H9 (cell line): ENCODE measurements around the gene DOCK1. TPM values are rescaled to one million over a fixed set of nuclear protein-coding genes. Genes with fewer than 3 reads are reported as not detected.

ENCODE experiments used
- DNase-seq: peaks from one replicate; pipeline ENCODE4 v3.0.0-alpha.2; 2017
- H2AFZ ChIP-seq: one replicate; pipeline ENCODE4 v1.6.1; 2013; ENCODE audit warnings: mild to moderate bottlenecking, low read length, control low read depth, moderate library complexity
- H2AK5ac ChIP-seq: 2 replicates; pipeline ENCODE4 v1.6.1; 2013; ENCODE audit warnings: low read length, control low read depth, mixed read lengths; ENCODE audit not compliant: insufficient read length
- H2BK120ac ChIP-seq: one replicate; pipeline ENCODE4 v1.6.1; 2013; ENCODE audit warnings: low read depth, mild to moderate bottlenecking, low read length, control low read depth, inconsistent platforms; ENCODE audit not compliant: poor library complexity, severe bottlenecking
- H2BK12ac ChIP-seq: 2 replicates; pipeline ENCODE4 v1.6.1; 2013; ENCODE audit warnings: low read length, control low read depth, mixed read lengths, low read depth; ENCODE audit not compliant: insufficient read length
- H2BK15ac ChIP-seq: 2 replicates; pipeline ENCODE4 v1.6.1; 2013; ENCODE audit warnings: low read depth, low read length, control low read depth
- H2BK20ac ChIP-seq: one replicate; pipeline ENCODE4 v1.6.1; 2013; ENCODE audit warnings: low read depth, mild to moderate bottlenecking, low read length, control low read depth, inconsistent platforms; ENCODE audit not compliant: poor library complexity, severe bottlenecking
- H2BK5ac ChIP-seq: 2 replicates; pipeline ENCODE4 v1.6.1; 2013; ENCODE audit warnings: low read length, control low read depth, mixed read lengths; ENCODE audit not compliant: insufficient read length
- H3K14ac ChIP-seq: 2 replicates; pipeline ENCODE4 v1.6.1; 2013; ENCODE audit warnings: low read length, control low read depth; ENCODE audit not compliant: insufficient read depth
- H3K18ac ChIP-seq: 2 replicates; pipeline ENCODE4 v1.6.1; 2013; ENCODE audit warnings: low read depth, mild to moderate bottlenecking, mixed read lengths, low read length, control low read depth; ENCODE audit not compliant: insufficient read length
- H3K23ac ChIP-seq: 2 replicates; pipeline ENCODE4 v1.6.1; 2013; ENCODE audit warnings: low read length, control low read depth, mixed read lengths, low read depth; ENCODE audit not compliant: insufficient read length
- H3K23me2 ChIP-seq: 2 replicates; pipeline ENCODE4 v1.6.1; 2013; ENCODE audit warnings: low read depth, mild to moderate bottlenecking, mixed read lengths, low read length, control low read depth; ENCODE audit not compliant: insufficient read length, poor library complexity, severe bottlenecking
- H3K27ac ChIP-seq: 2 replicates; pipeline ENCODE4 v1.5.1; 2013; ENCODE audit warnings: low read length, control low read depth, mixed read lengths, low read depth; ENCODE audit not compliant: insufficient read length
- H3K27me3 ChIP-seq: 2 replicates; pipeline ENCODE4 v1.6.1; 2013; ENCODE audit warnings: low read length, control low read depth, inconsistent platforms; ENCODE audit not compliant: insufficient read depth
- H3K4ac ChIP-seq: 2 replicates; pipeline ENCODE4 v1.6.1; 2013; ENCODE audit warnings: low read depth, mild to moderate bottlenecking, control low read depth, inconsistent platforms, low read length, moderate library complexity
- H3K4me1 ChIP-seq: 2 replicates; pipeline ENCODE4 v1.6.1; 2013; ENCODE audit warnings: low read length, control low read depth, inconsistent platforms; ENCODE audit not compliant: insufficient read depth
- H3K4me2 ChIP-seq: 2 replicates; pipeline ENCODE4 v1.6.1; 2013; ENCODE audit warnings: low read length, control low read depth, mixed read lengths; ENCODE audit not compliant: insufficient read length, insufficient read depth
- H3K56ac ChIP-seq: 2 replicates; pipeline ENCODE4 v1.6.1; 2013; ENCODE audit warnings: low read depth, mild to moderate bottlenecking, mixed read lengths, low read length, control low read depth; ENCODE audit not compliant: insufficient read length
- H3K79me1 ChIP-seq: 2 replicates; pipeline ENCODE4 v1.6.1; 2013; ENCODE audit warnings: low read depth, mild to moderate bottlenecking, moderate library complexity, low read length, control low read depth, inconsistent platforms; ENCODE audit not compliant: insufficient read depth, poor library complexity, severe bottlenecking
- H3K79me2 ChIP-seq: 2 replicates; pipeline ENCODE4 v1.6.1; 2013; ENCODE audit warnings: low read length, control low read depth, inconsistent platforms; ENCODE audit not compliant: insufficient read depth
- H3K9ac ChIP-seq: 2 replicates; pipeline ENCODE4 v1.6.1; 2013; ENCODE audit warnings: low read length, control low read depth, mixed read lengths; ENCODE audit not compliant: insufficient read length; ENCODE audit errors: extremely low read depth
- H3K9me3 ChIP-seq: one replicate; pipeline ENCODE4 v1.6.1; 2013; ENCODE audit warnings: low read depth, low read length, inconsistent platforms; ENCODE audit not compliant: control insufficient read depth
- H3T11ph ChIP-seq: one replicate; pipeline ENCODE4 v1.6.1; 2013; ENCODE audit warnings: mild to moderate bottlenecking, low read length, control low read depth, inconsistent platforms
- H4K20me1 ChIP-seq: one replicate; pipeline ENCODE4 v1.6.1; 2013; ENCODE audit not compliant: control insufficient read depth, insufficient read length, insufficient read depth
- H4K5ac ChIP-seq: 2 replicates; pipeline ENCODE4 v1.6.1; 2013; ENCODE audit warnings: low read depth, mild to moderate bottlenecking, mixed read lengths, low read length, control low read depth; ENCODE audit not compliant: insufficient read length
- H4K8ac ChIP-seq: replicated peaks from 2 replicates; pipeline ENCODE4 v1.6.1; 2013; ENCODE audit warnings: low read length, control low read depth, mixed read lengths, low read depth; ENCODE audit not compliant: insufficient read length
- H4K91ac ChIP-seq: 2 replicates; pipeline ENCODE4 v1.6.1; 2013; ENCODE audit warnings: low read depth, mild to moderate bottlenecking, moderate library complexity, mixed read lengths, low read length, control low read depth; ENCODE audit not compliant: insufficient read length
- H3K27ac Mint-ChIP-seq, 3 experiments: 2 replicates in 2 of 3; 3 replicates in 1 of 3; pipeline ENCODE4 v1.8.0; 2020 to 2021; ENCODE audit warnings: mixed read lengths in 3 of 3, mild to moderate bottlenecking in 1 of 3, moderate library complexity in 1 of 3
- H3K27me3 Mint-ChIP-seq: 2 replicates; pipeline ENCODE4 v1.8.0; 2021; ENCODE audit warnings: low read depth, mild to moderate bottlenecking, moderate library complexity, mixed read lengths
- H3K36me3 Mint-ChIP-seq, 3 experiments: 2 replicates in 2 of 3; 3 replicates in 1 of 3; pipeline ENCODE4 v1.8.0; 2020 to 2021; ENCODE audit warnings: low read depth in 3 of 3, mixed read lengths in 3 of 3; ENCODE audit not compliant: insufficient read depth in 1 of 3
- H3K4me1 Mint-ChIP-seq, 2 experiments: 2 replicates each; pipeline ENCODE4 v1.8.0; 2020; ENCODE audit warnings: mixed read lengths in 2 of 2
- H3K4me3 Mint-ChIP-seq, 2 experiments: 2 replicates in 1 of 2; 3 replicates in 1 of 2; pipeline ENCODE4 v1.8.0; 2020 to 2021; ENCODE audit warnings: mild to moderate bottlenecking in 2 of 2, mixed read lengths in 2 of 2, moderate library complexity in 1 of 2
- H3K9me3 Mint-ChIP-seq, 2 experiments: 2 replicates in 1 of 2; 3 replicates in 1 of 2; pipeline ENCODE4 v1.8.0; 2020; ENCODE audit warnings: mild to moderate bottlenecking in 2 of 2, mixed read lengths in 2 of 2, moderate library complexity in 1 of 2
- CTCF ChIP-seq: fragments of 200-600 bp; sonication (generic); conservative IDR thresholded peaks from 3 replicates; pipeline ENCODE4 v1.8.0; 2021; ENCODE audit warnings: antibody characterized with exemption, mild to moderate bottlenecking
- whole genome bisulfite sequencing: extraction: QIAGEN DNeasy Blood & Tissue Kit; methylation state at CpG from one replicate; pipeline ENCODE4 v1.1.7; 2013; ENCODE audit warnings: missing lambda C conversion rate, low lambda C conversion rate, mixed read lengths; ENCODE audit not compliant: insufficient read length; ENCODE audit errors: extremely low coverage; 5-methylcytosine and 5-hydroxymethylcytosine counted together
- total RNA-seq: library from RNA; stranded (reverse); gene quantifications from 2 replicates; pipeline ENCODE4 v1.2.1, GENCODE V29; 2021

The DOCK1 gene
- total RNA-seq, 1 experiment from 2014 or later = 57.0 TPM

GRCh38 chr10:127468632-127469031 is 563.4 kb downstream of the DOCK1 start:
- no peak for DNase-seq
- no peak overlapping the region for H4K5ac ChIP-seq
- H3K9me3 ChIP-seq = no peaks in the 10 kb centered on the region
- H3K4me2 ChIP-seq = no peak overlapping the region
- no peak overlapping the region for H3K4ac ChIP-seq
- no peak overlapping the region for H3K18ac ChIP-seq
- H4K8ac ChIP-seq = no peak overlapping the region
- H3K4me1 Mint-ChIP-seq = peaks cover 10 to 11% of the 10 kb centered on the region in 2 experiments
- no peak overlapping the region for H2AK5ac ChIP-seq
- no CpG with 5 or more reads among the region's 5 CpGs for WGBS
- no peaks in the 10 kb centered on the region for H3K79me1 ChIP-seq
- no peaks in the 10 kb centered on the region for H3K23me2 ChIP-seq
- H2BK15ac ChIP-seq = no peak overlapping the region
- H3K14ac ChIP-seq = no peak overlapping the region
- H3K27ac ChIP-seq = no peak overlapping the region
- no peak overlapping the region for H3K4me3 Mint-ChIP-seq
- no peak overlapping the region for H3K23ac ChIP-seq
- H2BK120ac ChIP-seq = no peak overlapping the region
- H2BK5ac ChIP-seq = no peak overlapping the region
- H3K56ac ChIP-seq = no peak overlapping the region
- no peak overlapping the region for H2BK12ac ChIP-seq
- H3K9ac ChIP-seq = no peak overlapping the region
- H4K91ac ChIP-seq = no peak overlapping the region
- H3K9me3 Mint-ChIP-seq = peaks cover 0 to 2% of the 10 kb centered on the region in 2 experiments; a peak in 2 of 5 replicates
- H3K4me1 ChIP-seq = no peaks in the 10 kb centered on the region; the same call in 1 of the 2 replicates
- no peak overlapping the region for H3T11ph ChIP-seq
- peaks cover 8% of the 10 kb centered on the region for H3K27me3 Mint-ChIP-seq
- H3K36me3 Mint-ChIP-seq = no peaks in the 10 kb centered on the region; a peak in 1 of 7 replicates
- no peak for TF ChIP-seq CTCF
- no peak overlapping the region for H3K27ac Mint-ChIP-seq
- H2AFZ ChIP-seq = no peak overlapping the region
- no peaks in the 10 kb centered on the region for H3K27me3 ChIP-seq
- H4K20me1 ChIP-seq = no peaks in the 10 kb centered on the region
- H2BK20ac ChIP-seq = no peak overlapping the region
- no peaks in the 10 kb centered on the region for H3K79me2 ChIP-seq
